ENCODE measurements around the gene OPA1. TPM values are rescaled to one million over a fixed set of nuclear protein-coding genes. Genes with fewer than 3 reads are reported as not detected.

OPA1 gene
- total RNA-seq, 1 experiment from 2014 or later: 75.4 TPM

- H3K4ac ChIP-seq (ENCODE audit: low read depth, low read length): no peak overlapping the region
- no peaks in the 10 kb centered on the region for H3K9me3 ChIP-seq (ENCODE audit: control insufficient read depth, low read depth, low read length)
- H3K9me3 Mint-ChIP-seq: no peaks in the 10 kb centered on the region
- no peak overlapping the region for H2BK5ac ChIP-seq (ENCODE audit: insufficient read length, low read length)
- no CpG with 5 or more reads among the region's 3 CpGs for WGBS (ENCODE audit: extremely low coverage, insufficient read length, low lambda C conversion rate)
- H3T11ph ChIP-seq (ENCODE audit: low read length): no peak overlapping the region
- no peak overlapping the region for H2AFZ ChIP-seq (ENCODE audit: low read length)
- no peak overlapping the region for H4K91ac ChIP-seq (ENCODE audit: insufficient read length, low read depth, low read length)
- H3K9ac ChIP-seq (ENCODE audit: extremely low read depth, insufficient read length, low read length): no peak overlapping the region
- no peak overlapping the region for H3K56ac ChIP-seq (ENCODE audit: insufficient read length, low read depth, low read length)
- H3K4me1 ChIP-seq (ENCODE audit: insufficient read depth, low read length): no peaks in the 10 kb centered on the region
- no peak overlapping the region for H4K5ac ChIP-seq (ENCODE audit: insufficient read length, low read depth, low read length)
- no peak for DNase-seq
- no peaks in the 10 kb centered on the region for H3K27me3 Mint-ChIP-seq (ENCODE audit: low read depth)
- no peak overlapping the region for H4K8ac ChIP-seq (replicated peaks; ENCODE audit: insufficient read length, low read depth, low read length)
- no peaks in the 10 kb centered on the region for H3K4me1 Mint-ChIP-seq
- H2BK120ac ChIP-seq (ENCODE audit: low read depth, low read length, poor library complexity, severe bottlenecking): no peak overlapping the region
- no peak overlapping the region for H2BK15ac ChIP-seq (ENCODE audit: low read depth, low read length)
- H3K36me3 Mint-ChIP-seq (ENCODE audit: insufficient read depth in 1 of 3, low read depth in 3 of 3): no peaks in the 10 kb centered on the region
- no peak overlapping the region for H2BK12ac ChIP-seq (ENCODE audit: insufficient read length, low read depth, low read length)
- H4K20me1 ChIP-seq (ENCODE audit: control insufficient read depth, insufficient read depth, insufficient read length): no peaks in the 10 kb centered on the region
- H3K23ac ChIP-seq (ENCODE audit: insufficient read length, low read depth, low read length): no peak overlapping the region
- no peak for TF ChIP-seq CTCF (conservative IDR thresholded peaks at IDR 0.05)
- H2AK5ac ChIP-seq (ENCODE audit: insufficient read length, low read length): no peak overlapping the region
- no peak overlapping the region for H3K14ac ChIP-seq (ENCODE audit: insufficient read depth, low read length)
- no peaks in the 10 kb centered on the region for H3K23me2 ChIP-seq (ENCODE audit: insufficient read length, low read depth, low read length, poor library complexity, severe bottlenecking)
- no peak overlapping the region for H3K27ac ChIP-seq (ENCODE audit: insufficient read length, low read depth, low read length)
- no peak overlapping the region for H2BK20ac ChIP-seq (ENCODE audit: low read depth, low read length, poor library complexity, severe bottlenecking)
- no peaks in the 10 kb centered on the region for H3K79me1 ChIP-seq (ENCODE audit: insufficient read depth, low read depth, low read length, poor library complexity, severe bottlenecking)
- no peak overlapping the region for H3K27ac Mint-ChIP-seq
- no peak overlapping the region for H3K18ac ChIP-seq (ENCODE audit: insufficient read length, low read depth, low read length)
- H3K79me2 ChIP-seq (ENCODE audit: insufficient read depth, low read length): no peaks in the 10 kb centered on the region
- H3K4me3 Mint-ChIP-seq: no peak overlapping the region
- no peaks in the 10 kb centered on the region for H3K27me3 ChIP-seq (ENCODE audit: insufficient read depth, low read length)
- no peak overlapping the region for H3K4me2 ChIP-seq (ENCODE audit: insufficient read depth, insufficient read length, low read length)
Observed at GRCh38 chr3:193563426-193563825, 29.6 kb upstream of the OPA1 start.
